Psoas muscle (tissue), 8 donors: ENCODE measurements around the gene GNAI1. TPM values are rescaled to one million over a fixed set of nuclear protein-coding genes. Genes with fewer than 3 reads are reported as not detected.
A peak's percentile ranks its signal among the peaks of the same experiment; 100 is the strongest.

ENCODE experiments used
- ATAC-seq, 4 donors: fragments of 200-7000 bp; cut with Tn5 transposase; one replicate each; pipeline ENCODE4 v1.9.1; 2020; ENCODE audit warnings: moderate library complexity in 3 of 4, mild to moderate bottlenecking in 2 of 4
- DNase-seq, 2 donors: peaks; one replicate each; pipeline ENCODE4 v3.0.0-alpha.2; 2020
- H3K27ac ChIP-seq: fragments of 200-600 bp; one replicate; pipeline ENCODE4 v1.8.0; 2022
- H3K27me3 ChIP-seq, 3 donors: fragments of 200-600 bp in 1 of 3; one replicate each; pipeline versions ENCODE4 v1.6.1 to v1.8.0; 2013 to 2022; ENCODE audit warnings: low read length in 2 of 3, mild to moderate bottlenecking in 2 of 3, moderate library complexity in 1 of 3; ENCODE audit not compliant: insufficient read depth in 3 of 3
- H3K36me3 ChIP-seq, 2 donors: fragments of 200-600 bp in 1 of 2; one replicate each; pipeline versions ENCODE4 v1.6.1 to v1.8.0; 2013 to 2022; ENCODE audit warnings: low read depth in 1 of 2, mild to moderate bottlenecking in 1 of 2, moderate library complexity in 1 of 2; ENCODE audit not compliant: insufficient read depth in 1 of 2
- H3K4me1 ChIP-seq: fragments of 200-600 bp; one replicate; pipeline ENCODE4 v1.8.0; 2022
- H3K4me3 ChIP-seq: fragments of 200-600 bp; one replicate; pipeline ENCODE4 v1.8.0; 2022; ENCODE audit warnings: mild to moderate bottlenecking
- H3K9me3 ChIP-seq: fragments of 200-600 bp; one replicate; pipeline ENCODE4 v1.8.0; 2022
- WGBS, 3 donors: extraction: QIAGEN DNeasy Blood & Tissue Kit; methylation state at CpG; one replicate each; pipeline versions ENCODE4 v1.1.6 to v1.1.7; 2013; 5-methylcytosine and 5-hydroxymethylcytosine counted together
- intact Hi-C, 2 donors: fragments of 100-400 bp; cut with DNase I; formaldehyde crosslinking; loops; one replicate each; pipeline versions ENCODE4 v1.11.0 to v1.14.2; 2022
- polyA plus RNA-seq, 3 donors: library from polyadenylated mRNA; stranded (reverse); fragments of 200-250 nt; gene quantifications; one replicate each; pipeline ENCODE4 v1.2.3, GENCODE V29; 2013
- total RNA-seq, 4 donors: library from RNA; stranded (reverse); fragmentation: NEBNext Ultra II Directional in 2 of 4; extraction: Animal tissue kit (Norgen Biotek cat#: 25700) in 2 of 4; gene quantifications; one replicate each; pipeline versions ENCODE4 v1.2.1 to v1.2.4, GENCODE V29; 2021 to 2023
- TF ChIP-seq, protein P1 (sequence below): fragments of 200-600 bp; IDR thresholded peaks from one replicate; pipeline ENCODE4 v1.8.0; 2022; ENCODE audit warnings: antibody characterized with exemption
- donor health status: healthy with polysubstance abuse.
- donor health status: DM: no; HTN: no; CAD: no; lungs with moderate emphysema.
- donor health status: Bipolar disorder and iron deficiency.
- donor health status: healthy.
- donor health status: DM: yes; HTN: yes; CAD: no.
- donor health status: DM: no; HTN: no; CAD: no.
- donor health status: DM: no; HTN: no; CAD: no.
- donor health status: DM: yes; HTN: yes; CAD: no.

Gene GNAI1
- total and polyA plus RNA-seq, 7 donors, result 3.8 to 13.7 (median 6.5) TPM

DNA sequence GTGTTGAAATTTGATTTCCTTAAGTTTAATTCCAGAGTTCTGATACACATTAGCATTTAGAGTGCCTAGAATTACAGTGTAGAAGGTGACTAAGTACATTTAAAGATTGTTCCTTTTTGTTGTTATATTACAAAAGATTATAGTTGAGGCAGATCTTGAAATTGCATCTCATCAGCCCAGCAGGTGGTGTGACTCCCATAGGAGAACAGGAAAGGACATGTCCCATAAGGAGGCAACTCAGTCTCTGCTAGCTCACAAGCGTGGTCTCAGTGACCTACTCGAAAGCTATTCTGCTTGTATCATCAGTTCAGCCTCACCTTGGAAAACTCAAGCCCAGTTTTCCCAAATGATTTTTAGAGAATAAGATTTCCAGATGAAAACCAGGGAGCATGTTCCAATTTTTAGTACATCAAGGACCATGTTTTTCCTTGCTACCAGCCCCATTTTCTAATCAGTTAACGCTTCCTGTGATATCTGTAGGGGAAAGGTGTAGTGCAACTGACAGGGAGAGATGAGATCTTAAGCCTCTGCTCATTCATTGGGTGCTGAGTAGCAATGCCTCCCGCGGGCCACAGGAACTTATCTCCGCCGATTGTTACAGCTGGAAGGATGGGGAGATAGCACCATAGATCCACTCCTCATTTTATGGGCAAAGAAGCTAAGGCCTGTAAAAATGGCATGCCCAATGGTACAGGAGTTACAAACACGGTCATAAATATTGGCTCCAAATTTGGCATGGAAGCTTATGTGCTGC is 1.1 kb upstream of the GNAI1 start:
- no peak for DNase-seq
- intact Hi-C loops, result loop anchor here in 1 of 2 donors (10.0 kb wide), 2 partner anchors 69 to 261 kb away; no protein-coding TSS in a partner anchor
- peaks cover 11% of the 10 kb centered on the region for H3K4me1 ChIP-seq
- H3K27ac ChIP-seq, result peak overlapping the region; percentile 83
- no peak for ATAC-seq
- peak overlapping the region; percentile 95 for H3K4me3 ChIP-seq
- H3K9me3 ChIP-seq, result no peaks in the 10 kb centered on the region
- H3K36me3 ChIP-seq, result no peaks in the 10 kb centered on the region
- 54 to 63% (median 55%) methylated on average over 8 of the region's 8 CpGs for WGBS, 3 donors
- H3K27me3 ChIP-seq, result no peaks in the 10 kb centered on the region
- TF ChIP-seq, protein P1, sequence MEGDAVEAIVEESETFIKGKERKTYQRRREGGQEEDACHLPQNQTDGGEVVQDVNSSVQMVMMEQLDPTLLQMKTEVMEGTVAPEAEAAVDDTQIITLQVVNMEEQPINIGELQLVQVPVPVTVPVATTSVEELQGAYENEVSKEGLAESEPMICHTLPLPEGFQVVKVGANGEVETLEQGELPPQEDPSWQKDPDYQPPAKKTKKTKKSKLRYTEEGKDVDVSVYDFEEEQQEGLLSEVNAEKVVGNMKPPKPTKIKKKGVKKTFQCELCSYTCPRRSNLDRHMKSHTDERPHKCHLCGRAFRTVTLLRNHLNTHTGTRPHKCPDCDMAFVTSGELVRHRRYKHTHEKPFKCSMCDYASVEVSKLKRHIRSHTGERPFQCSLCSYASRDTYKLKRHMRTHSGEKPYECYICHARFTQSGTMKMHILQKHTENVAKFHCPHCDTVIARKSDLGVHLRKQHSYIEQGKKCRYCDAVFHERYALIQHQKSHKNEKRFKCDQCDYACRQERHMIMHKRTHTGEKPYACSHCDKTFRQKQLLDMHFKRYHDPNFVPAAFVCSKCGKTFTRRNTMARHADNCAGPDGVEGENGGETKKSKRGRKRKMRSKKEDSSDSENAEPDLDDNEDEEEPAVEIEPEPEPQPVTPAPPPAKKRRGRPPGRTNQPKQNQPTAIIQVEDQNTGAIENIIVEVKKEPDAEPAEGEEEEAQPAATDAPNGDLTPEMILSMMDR, result peak; percentile 5

DNA sequence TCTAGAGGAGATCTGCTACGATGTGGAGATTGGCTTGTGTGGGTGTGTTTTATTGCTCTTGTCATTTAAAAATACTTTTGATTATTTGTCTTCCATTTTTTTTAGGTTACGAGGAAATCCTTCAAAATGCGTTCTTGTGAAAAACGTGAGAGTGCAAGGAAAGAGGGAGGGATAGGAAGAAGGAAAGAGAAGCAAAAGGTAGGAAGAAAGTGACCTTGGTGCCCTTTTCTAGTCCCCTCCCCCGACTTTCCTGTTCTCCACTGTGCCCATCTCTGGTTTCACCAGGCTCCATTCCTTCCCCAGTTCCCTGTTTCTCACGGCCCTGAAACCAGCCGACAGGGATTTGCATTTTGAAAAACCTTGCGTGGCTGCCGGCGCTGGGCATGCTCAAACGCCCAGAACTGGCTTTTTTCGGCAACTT is 506 bp upstream of the GNAI1 start:
- intact Hi-C loops, result loop anchor here in 1 of 2 donors (10.0 kb wide), 2 partner anchors 69 to 261 kb away; no protein-coding TSS in a partner anchor
- H3K27me3 ChIP-seq, result no peaks in the 10 kb centered on the region

DNA sequence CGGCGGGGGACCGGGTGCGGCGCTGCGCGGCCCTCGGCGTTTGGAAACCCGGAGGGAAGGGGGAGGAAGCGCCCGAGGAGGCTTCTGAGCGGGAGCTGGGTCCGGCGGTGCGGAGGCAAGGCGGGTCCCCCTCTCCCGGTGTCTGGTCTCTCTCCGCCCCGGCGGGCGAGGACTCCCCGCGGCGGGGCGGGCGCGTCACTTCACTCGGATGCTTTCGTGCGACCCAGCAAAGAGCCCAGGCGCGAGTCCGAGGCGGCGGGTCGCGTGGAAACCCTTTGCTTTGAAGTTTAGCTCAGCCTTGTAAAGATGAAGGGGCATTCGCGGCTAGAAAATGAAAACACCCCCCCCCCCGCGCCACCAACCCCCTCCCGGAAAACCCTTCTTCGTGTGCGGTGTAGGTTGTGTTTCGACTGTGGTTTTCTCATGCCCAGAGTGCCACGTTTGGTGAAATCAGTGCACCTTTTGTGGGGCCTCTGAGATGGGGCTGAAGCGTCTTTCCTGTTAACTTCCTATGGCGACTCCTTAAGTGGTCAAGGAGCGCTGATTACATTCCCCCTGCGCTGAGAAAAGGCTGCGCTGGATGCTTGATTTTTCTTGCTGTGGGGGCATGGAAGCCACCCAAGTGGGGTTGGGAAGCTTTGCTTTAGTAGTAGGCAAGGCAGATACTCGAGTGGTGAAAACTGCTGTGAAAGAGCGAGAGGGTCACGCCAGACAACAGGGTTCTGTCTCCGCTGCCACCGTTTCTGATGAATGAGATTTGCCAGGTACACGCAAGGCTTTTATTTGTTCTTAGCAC is 876 bp downstream of the GNAI1 start:
- Histone ChIP-seq H3K36me3 (no peaks in the 10 kb centered on the region), H3K27me3 (no peaks in the 10 kb centered on the region), H3K4me1 (peaks cover 18% of the 10 kb centered on the region), H3K27ac (peak overlapping the region; percentile 83), H3K9me3 (no peaks in the 10 kb centered on the region), H3K4me3 (peak overlapping the region; percentile 95)
- peak; percentile 53 to 68 (median 58) for ATAC-seq
- intact Hi-C loops, result loop anchor here in 1 of 2 donors (5.0 to 10.0 kb wide), 4 partner anchors 52 to 259 kb away; no protein-coding TSS in a partner anchor
- WGBS, 3 donors, result 0 to 2% (median 0%) methylated on average over 37 to 58 of the region's 58 CpGs
- TF ChIP-seq, protein P1, result no peak
- peak in 1 of 2 donors; percentile 35 for DNase-seq

More for the DNA sequence above, 506 bp upstream of the GNAI1 start:
- DNase-seq (no peak), ATAC-seq (peak in 3 of 4 donors; percentile 16 to 50 (median 28))
- TF ChIP-seq, protein P1, result no peak
- Histone ChIP-seq H3K36me3 (no peaks in the 10 kb centered on the region), H3K9me3 (no peaks in the 10 kb centered on the region), H3K27ac (peak overlapping the region; percentile 83), H3K4me1 (peaks cover 17% of the 10 kb centered on the region), H3K4me3 (peak overlapping the region; percentile 95)
- 13 to 17% (median 14%) methylated on average over 12 of the region's 12 CpGs for WGBS, 3 donors

DNA sequence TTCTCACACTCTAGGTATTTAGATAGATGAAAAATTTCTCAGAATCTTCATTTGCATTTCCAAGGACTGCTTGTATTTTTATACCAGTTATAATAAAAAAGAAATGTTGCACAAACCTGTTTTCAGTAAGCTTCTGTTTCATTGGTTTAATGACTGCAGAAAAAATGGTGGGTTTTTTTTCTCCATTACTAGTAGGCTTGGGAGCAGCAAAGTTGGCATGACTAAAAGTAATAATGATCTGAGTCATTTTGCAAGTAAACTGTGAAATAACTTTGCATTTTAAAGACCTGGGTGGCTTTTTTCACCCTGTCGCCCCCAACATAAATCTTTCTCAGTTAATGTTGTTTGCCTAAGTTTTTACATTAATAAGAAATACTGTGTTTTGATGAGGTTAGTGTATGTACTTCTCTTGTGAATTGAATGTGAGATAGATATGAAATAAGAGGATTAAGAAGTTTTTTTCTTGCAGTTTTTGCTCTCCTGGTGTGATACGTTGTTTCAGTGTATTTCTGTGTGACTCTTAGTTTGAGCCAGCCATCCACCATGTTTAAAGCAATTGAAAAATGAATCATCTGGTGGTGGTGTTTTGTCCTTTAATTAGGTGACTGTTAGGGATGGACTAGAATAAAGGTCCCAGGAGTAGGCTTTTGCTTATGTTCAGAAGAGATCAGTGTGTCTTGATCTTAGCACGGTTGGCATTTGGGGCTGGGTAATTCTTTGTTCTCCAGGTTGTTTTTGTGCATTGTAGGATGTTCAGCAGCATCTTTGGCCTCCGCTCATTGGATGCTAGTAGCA is 1.8 kb downstream of the GNAI1 start:
- DNase-seq (no peak), ATAC-seq (no peak)
- intact Hi-C loops, result loop anchor here in 1 of 2 donors (5.0 to 10.0 kb wide), 4 partner anchors 51 to 258 kb away; no protein-coding TSS in a partner anchor
- Histone ChIP-seq H3K9me3 (no peaks in the 10 kb centered on the region), H3K27ac (no peak overlapping the region), H3K36me3 (no peaks in the 10 kb centered on the region), H3K27me3 (no peaks in the 10 kb centered on the region), H3K4me1 (peaks cover 18% of the 10 kb centered on the region), H3K4me3 (peak overlapping the region; percentile 95)
- WGBS, 3 donors, result 57 to 69% (median 64%) methylated on average over 4 of the region's 4 CpGs
- TF ChIP-seq, protein P1, result no peak
